Measurements from ENCODE around the gene LONRF2. TPM values are rescaled to one million over a fixed set of nuclear protein-coding genes. Genes with fewer than 3 reads are reported as not detected.

The LONRF2 gene
- total RNA-seq, 2 donors from 2014 or later, result 0.17 to 1.7 TPM

GRCh38 chr2:100297511-100297910 is 24.8 kb downstream of the LONRF2 start:
- intact Hi-C loops (cut with DNase I), result no loop called here

DNA sequence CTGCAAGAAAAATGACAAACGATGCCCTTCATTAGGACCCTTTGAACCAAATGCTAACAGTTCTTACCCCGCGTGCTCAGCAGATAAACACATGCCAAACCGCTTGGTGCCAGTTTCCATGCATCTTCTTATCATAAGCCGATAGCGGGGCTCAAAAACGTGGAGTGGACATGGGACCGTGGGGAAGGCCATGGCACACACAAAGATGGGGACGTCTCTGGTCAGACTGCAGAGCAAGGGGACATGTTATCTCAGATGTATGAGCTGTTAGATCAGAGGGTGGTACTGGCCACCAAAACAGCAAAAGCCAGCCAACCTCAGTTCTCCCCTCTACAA is 28.2 kb downstream of the LONRF2 start:
- no peak overlapping the region for H3K4me3 ChIP-seq
- intact Hi-C loops (cut with DNase I), result no loop called here
- H3K4me1 ChIP-seq, result no peaks in the 10 kb centered on the region
- H3K27me3 ChIP-seq, result no peaks in the 10 kb centered on the region
- H3K36me3 ChIP-seq, result no peaks in the 10 kb centered on the region
- no peak for DNase-seq
- no peak overlapping the region for H3K9ac ChIP-seq (ENCODE audit: low read depth in 2 of 2, low read length in 2 of 2)
- H3K27ac ChIP-seq, result no peak overlapping the region
- no peaks in the 10 kb centered on the region for H3K9me3 ChIP-seq
- TF ChIP-seq CTCF (IDR thresholded peaks at IDR 0.05), result no peak

More at GRCh38 chr2:100297511-100297910, 24.8 kb downstream of the LONRF2 start:
- no peaks in the 10 kb centered on the region for H3K9me3 ChIP-seq
- no peaks in the 10 kb centered on the region for H3K4me1 ChIP-seq
- H3K36me3 ChIP-seq, result no peaks in the 10 kb centered on the region
- H3K27ac ChIP-seq, result no peak overlapping the region
- no peaks in the 10 kb centered on the region for H3K27me3 ChIP-seq
- H3K4me3 ChIP-seq, result no peak overlapping the region
- no peak for TF ChIP-seq CTCF (IDR thresholded peaks at IDR 0.05)
- DNase-seq, result no peak
- H3K9ac ChIP-seq (ENCODE audit: low read depth in 2 of 2, low read length in 2 of 2), result no peak overlapping the region

GRCh38 chr2:100293341-100294161 is 28.8 kb downstream of the LONRF2 start:
- no peak for DNase-seq
- Histone ChIP-seq H3K9ac (ENCODE audit: low read depth in 2 of 2, low read length in 2 of 2) (peak overlapping the region in 1 of 2 donors; percentile 24), H3K9me3 (no peaks in the 10 kb centered on the region), H3K36me3 (no peaks in the 10 kb centered on the region), H3K4me1 (no peaks in the 10 kb centered on the region), H3K4me3 (no peak overlapping the region), H3K27ac (no peak overlapping the region), H3K27me3 (no peaks in the 10 kb centered on the region)
- TF ChIP-seq CTCF (IDR thresholded peaks at IDR 0.05), result no peak
- intact Hi-C loops (cut with DNase I), result no loop called here

GRCh38 chr2:100292022-100292580 is 30.2 kb downstream of the LONRF2 start:
- Histone ChIP-seq H3K9me3 (no peaks in the 10 kb centered on the region), H3K4me3 (no peak overlapping the region), H3K9ac (ENCODE audit: low read depth in 2 of 2, low read length in 2 of 2) (no peak overlapping the region), H3K27ac (no peak overlapping the region), H3K4me1 (no peaks in the 10 kb centered on the region), H3K36me3 (no peaks in the 10 kb centered on the region), H3K27me3 (no peaks in the 10 kb centered on the region)
- intact Hi-C loops (cut with DNase I), result no loop called here
- no peak for DNase-seq
- no peak for TF ChIP-seq CTCF (IDR thresholded peaks at IDR 0.05)

DNA sequence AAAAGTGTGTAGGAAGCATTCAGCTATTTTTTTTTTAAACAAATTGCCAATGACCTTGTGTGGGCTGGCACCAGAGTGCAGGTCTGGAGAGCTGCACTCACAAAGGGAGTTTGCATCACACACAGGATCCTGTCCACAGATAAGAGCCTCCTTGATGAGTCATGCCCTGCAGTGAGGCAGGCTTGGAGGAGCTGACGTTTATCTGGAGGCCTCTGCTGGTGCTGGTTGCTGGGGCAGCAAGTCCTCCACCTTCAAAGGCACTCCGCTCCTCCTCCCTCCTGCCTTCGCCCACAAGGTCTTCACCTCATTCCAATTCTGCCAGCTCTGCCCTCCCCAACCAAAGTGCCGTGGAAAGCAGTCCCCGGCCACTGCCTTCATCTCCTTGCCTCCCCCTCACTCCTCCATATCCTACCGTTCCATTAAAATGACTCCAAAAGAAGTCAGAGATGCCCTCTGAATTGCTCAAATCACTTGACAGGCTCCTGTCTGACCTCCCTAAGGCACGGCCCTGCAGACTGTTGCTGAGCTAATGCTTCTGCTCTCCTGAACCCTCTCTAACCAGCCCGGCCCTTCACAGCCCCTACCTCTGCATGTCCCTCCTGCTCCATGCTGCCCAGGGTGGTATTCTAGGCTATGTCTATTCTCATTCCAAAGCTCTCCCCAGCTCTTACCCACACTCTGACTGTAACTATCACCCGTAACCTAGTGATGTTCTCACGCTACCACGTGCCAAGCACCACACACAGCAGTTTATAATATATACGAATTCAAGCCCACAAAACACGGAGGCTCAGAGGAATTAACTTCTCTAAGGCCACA is 30.9 kb downstream of the LONRF2 start:
- Histone ChIP-seq H3K4me3 (no peak overlapping the region), H3K4me1 (no peaks in the 10 kb centered on the region), H3K9me3 (no peaks in the 10 kb centered on the region), H3K36me3 (no peaks in the 10 kb centered on the region), H3K27ac (no peak overlapping the region), H3K27me3 (no peaks in the 10 kb centered on the region), H3K9ac (ENCODE audit: low read depth in 2 of 2, low read length in 2 of 2) (no peak overlapping the region)
- intact Hi-C loops (cut with DNase I), result no loop called here
- TF ChIP-seq CTCF (IDR thresholded peaks at IDR 0.05), result no peak
- no peak for DNase-seq
